ENCODE results near the gene ZNF311. TPM values are rescaled to one million over a fixed set of nuclear protein-coding genes. Genes with fewer than 3 reads are reported as not detected.

Gene ZNF311
- total and polyA plus RNA-seq, 9 of the 15 experiments (the other 6 are each of a cell fraction or from before 2014, with no cell fraction given) = 5.1 to 10.0 (median 7.5) TPM

- Histone ChIP-seq H3K79me2 (ENCODE audit: control insufficient read depth, insufficient read depth, low read length) (no peaks in the 10 kb centered on the region), H4K20me1 (replicated peaks; ENCODE audit: control insufficient read depth, insufficient read depth, low read length) (no peaks in the 10 kb centered on the region), H3K27me3 (ENCODE audit: control insufficient read depth in 2 of 2, insufficient read depth in 2 of 2, low read length in 2 of 2) (no peaks in the 10 kb centered on the region), H2AFZ (ENCODE audit: low read depth, low read length) (no peak overlapping the region), H3K9me1 (ENCODE audit: control insufficient read depth, insufficient read depth, low read length) (no peaks in the 10 kb centered on the region), H3K27ac (ENCODE audit: extremely low read depth, low read depth, low read length) (no peak overlapping the region), H3K4me1 (replicated peaks in 1 of 2; ENCODE audit: control insufficient read depth in 2 of 2, insufficient read depth in 2 of 2, low read length in 2 of 2) (peaks cover 21 to 42% of the 10 kb centered on the region in 2 experiments; a peak in 4 of 5 replicates), H3K4me2 (ENCODE audit: insufficient read depth, low read length) (no peak overlapping the region), H3K4me3 (no peak overlapping the region), H3K9ac (ENCODE audit: insufficient read depth in 1 of 2, low read depth in 2 of 2, low read length in 2 of 2) (no peak overlapping the region), H3K9me3 (replicated peaks; ENCODE audit: control insufficient read depth, insufficient read depth, low read depth, low read length) (no peaks in the 10 kb centered on the region), H3K36me3 (ENCODE audit: control insufficient read depth, insufficient read depth, low read length) (no peaks in the 10 kb centered on the region)
- POLR2A ChIA-PET = interaction anchor here (1.2 to 3.9 kb wide), 2 partner anchors 11 to 33 kb away, joined by 5 to 21 read pairs; no protein-coding TSS in a partner anchor
- TF ChIP-seq C11orf30 (IDR thresholded peaks at IDR 0.05; ENCODE audit: low read depth) = peak; percentile 71
- no peak for TF ChIP-seq POLR2A (conservative IDR thresholded peaks at IDR 0.05)
- TF ChIP-seq DDX20 (tag; IDR thresholded peaks at IDR 0.05; ENCODE audit: low read depth) = no peak
- no peak for TF ChIP-seq NR2C1 (IDR thresholded peaks at IDR 0.05)
- no peak for TF ChIP-seq NR2C1 (tag; IDR thresholded peaks at IDR 0.05)
- no peak for TF ChIP-seq TEAD2 (tag; IDR thresholded peaks at IDR 0.05)
- 0 out of 2 replicates have a peak, but pooled peaks have one; percentile 32 for TF ChIP-seq NFE2 (IDR thresholded peaks at IDR 0.05; ENCODE audit: low read depth)
- no peak for TF ChIP-seq PRPF4 (IDR thresholded peaks at IDR 0.05; ENCODE audit: insufficient read depth, low read depth, low read length, poor library complexity, severe bottlenecking)
- TF ChIP-seq PTTG1 (tag; IDR thresholded peaks at IDR 0.05; ENCODE audit: low read depth) = peak; percentile 17; the same call in 1 of the 2 replicates
- TF ChIP-seq ZNF717 (CRISPR knock-in tag; IDR thresholded peaks at IDR 0.05) = 0 out of 2 replicates have a peak, but pooled peaks have one; percentile 37
- no peak for TF ChIP-seq KHSRP (IDR thresholded peaks at IDR 0.05)
- peak; percentile 48 for TF ChIP-seq MAFG (tag; conservative IDR thresholded peaks at IDR 0.05)
- no peak for TF ChIP-seq POLR2AphosphoS5 (IDR thresholded peaks at IDR 0.05; ENCODE audit: control insufficient read depth, insufficient read depth, low read depth, low read length)
- TF ChIP-seq XRCC4 (IDR thresholded peaks at IDR 0.05; ENCODE audit: extremely low read depth, insufficient read depth, insufficient read length) = no peak
- TF ChIP-seq ZBTB43 (CRISPR knock-in tag; IDR thresholded peaks at IDR 0.05) = no peak
- no peak for TF ChIP-seq ZNF436 (CRISPR knock-in tag; IDR thresholded peaks at IDR 0.05)
- peak; percentile 11 for TF ChIP-seq TBP (optimal IDR thresholded peaks at IDR 0.05; ENCODE audit: low read depth, low read length)
- TF ChIP-seq ZNF316 (IDR thresholded peaks at IDR 0.05) = peak; percentile 68; the same call in 1 of the 2 replicates
- in situ Hi-C loops (cut with MboI) (loop anchor here (5.0 kb wide), 1 partner anchor 35 kb away; no protein-coding TSS in a partner anchor), intact Hi-C loops (cut with micrococcal nuclease) (no loop called here)
- CTCF ChIA-PET (ENCODE audit: low intra/inter-chr PET ratio) = no interaction called here
- FAIRE-seq (no peak), ATAC-seq (no peak), DNase-seq (ENCODE audit: extremely low read depth in 1 of 4, low spot score in 3 of 4) (no peak)
- 43% methylated on average over 6 of the region's 6 CpGs for WGBS (ENCODE audit: insufficient coverage, low coverage, missing lambda C conversion rate)
- BruUV-seq (replicated peaks) = no TSS peak
Observed at GRCh38 chr6:28947067-28947765, 57.9 kb downstream of the ZNF311 start.
